Breast epithelium (tissue), 3 donors: ENCODE measurements around the gene H2BW1.

Experiments used
- POLR2A ChIP-seq: fragments of 450-650 bp; IDR thresholded peaks from one replicate; pipeline ENCODE4 v1.6.1; 2016; ENCODE audit warnings: antibody characterized with exemption, mild to moderate bottlenecking, moderate library complexity
- TF ChIP-seq, protein P1 (sequence below), 3 donors: fragments of 450-650 bp; IDR thresholded peaks; one replicate each; pipeline ENCODE4 v1.5.1; 2016 to 2017; ENCODE audit warnings: antibody characterized with exemption in 3 of 3, mild to moderate bottlenecking in 3 of 3, moderate library complexity in 3 of 3

DNA sequence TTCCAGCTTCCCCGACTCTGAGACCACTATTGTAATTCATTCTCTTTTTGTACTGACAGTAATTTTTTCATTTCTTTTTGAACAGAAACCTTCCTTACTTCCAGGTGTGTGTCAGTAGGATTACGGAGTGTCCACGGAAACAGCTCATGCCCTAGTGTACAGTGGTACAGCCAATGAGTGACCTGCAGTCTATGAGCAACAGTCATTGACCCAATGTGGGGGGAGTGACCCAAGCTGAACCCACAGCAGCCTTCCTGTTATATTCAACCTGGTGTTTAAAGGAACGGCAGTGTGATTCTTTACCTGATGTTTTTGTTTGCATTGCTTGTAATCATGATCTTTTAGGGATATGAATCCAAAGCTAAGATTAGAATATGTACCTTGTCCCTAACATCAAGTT is 27.5 kb upstream of the H2BW1 start:
- TF ChIP-seq, protein P1, sequence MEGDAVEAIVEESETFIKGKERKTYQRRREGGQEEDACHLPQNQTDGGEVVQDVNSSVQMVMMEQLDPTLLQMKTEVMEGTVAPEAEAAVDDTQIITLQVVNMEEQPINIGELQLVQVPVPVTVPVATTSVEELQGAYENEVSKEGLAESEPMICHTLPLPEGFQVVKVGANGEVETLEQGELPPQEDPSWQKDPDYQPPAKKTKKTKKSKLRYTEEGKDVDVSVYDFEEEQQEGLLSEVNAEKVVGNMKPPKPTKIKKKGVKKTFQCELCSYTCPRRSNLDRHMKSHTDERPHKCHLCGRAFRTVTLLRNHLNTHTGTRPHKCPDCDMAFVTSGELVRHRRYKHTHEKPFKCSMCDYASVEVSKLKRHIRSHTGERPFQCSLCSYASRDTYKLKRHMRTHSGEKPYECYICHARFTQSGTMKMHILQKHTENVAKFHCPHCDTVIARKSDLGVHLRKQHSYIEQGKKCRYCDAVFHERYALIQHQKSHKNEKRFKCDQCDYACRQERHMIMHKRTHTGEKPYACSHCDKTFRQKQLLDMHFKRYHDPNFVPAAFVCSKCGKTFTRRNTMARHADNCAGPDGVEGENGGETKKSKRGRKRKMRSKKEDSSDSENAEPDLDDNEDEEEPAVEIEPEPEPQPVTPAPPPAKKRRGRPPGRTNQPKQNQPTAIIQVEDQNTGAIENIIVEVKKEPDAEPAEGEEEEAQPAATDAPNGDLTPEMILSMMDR (IDR thresholded peaks at IDR 0.05) = no peak
- TF ChIP-seq POLR2A = no peak
